ENCODE measurements around the gene CPTP.

GRCh38 chr1:1341549-1342021 lies 17.0 kb downstream of the CPTP start:
- TF ChIP-seq, protein P1, sequence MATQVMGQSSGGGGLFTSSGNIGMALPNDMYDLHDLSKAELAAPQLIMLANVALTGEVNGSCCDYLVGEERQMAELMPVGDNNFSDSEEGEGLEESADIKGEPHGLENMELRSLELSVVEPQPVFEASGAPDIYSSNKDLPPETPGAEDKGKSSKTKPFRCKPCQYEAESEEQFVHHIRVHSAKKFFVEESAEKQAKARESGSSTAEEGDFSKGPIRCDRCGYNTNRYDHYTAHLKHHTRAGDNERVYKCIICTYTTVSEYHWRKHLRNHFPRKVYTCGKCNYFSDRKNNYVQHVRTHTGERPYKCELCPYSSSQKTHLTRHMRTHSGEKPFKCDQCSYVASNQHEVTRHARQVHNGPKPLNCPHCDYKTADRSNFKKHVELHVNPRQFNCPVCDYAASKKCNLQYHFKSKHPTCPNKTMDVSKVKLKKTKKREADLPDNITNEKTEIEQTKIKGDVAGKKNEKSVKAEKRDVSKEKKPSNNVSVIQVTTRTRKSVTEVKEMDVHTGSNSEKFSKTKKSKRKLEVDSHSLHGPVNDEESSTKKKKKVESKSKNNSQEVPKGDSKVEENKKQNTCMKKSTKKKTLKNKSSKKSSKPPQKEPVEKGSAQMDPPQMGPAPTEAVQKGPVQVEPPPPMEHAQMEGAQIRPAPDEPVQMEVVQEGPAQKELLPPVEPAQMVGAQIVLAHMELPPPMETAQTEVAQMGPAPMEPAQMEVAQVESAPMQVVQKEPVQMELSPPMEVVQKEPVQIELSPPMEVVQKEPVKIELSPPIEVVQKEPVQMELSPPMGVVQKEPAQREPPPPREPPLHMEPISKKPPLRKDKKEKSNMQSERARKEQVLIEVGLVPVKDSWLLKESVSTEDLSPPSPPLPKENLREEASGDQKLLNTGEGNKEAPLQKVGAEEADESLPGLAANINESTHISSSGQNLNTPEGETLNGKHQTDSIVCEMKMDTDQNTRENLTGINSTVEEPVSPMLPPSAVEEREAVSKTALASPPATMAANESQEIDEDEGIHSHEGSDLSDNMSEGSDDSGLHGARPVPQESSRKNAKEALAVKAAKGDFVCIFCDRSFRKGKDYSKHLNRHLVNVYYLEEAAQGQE (IDR thresholded peaks at IDR 0.05; ENCODE audit: borderline replicate concordance): no peak
- TF ChIP-seq, protein P2, sequence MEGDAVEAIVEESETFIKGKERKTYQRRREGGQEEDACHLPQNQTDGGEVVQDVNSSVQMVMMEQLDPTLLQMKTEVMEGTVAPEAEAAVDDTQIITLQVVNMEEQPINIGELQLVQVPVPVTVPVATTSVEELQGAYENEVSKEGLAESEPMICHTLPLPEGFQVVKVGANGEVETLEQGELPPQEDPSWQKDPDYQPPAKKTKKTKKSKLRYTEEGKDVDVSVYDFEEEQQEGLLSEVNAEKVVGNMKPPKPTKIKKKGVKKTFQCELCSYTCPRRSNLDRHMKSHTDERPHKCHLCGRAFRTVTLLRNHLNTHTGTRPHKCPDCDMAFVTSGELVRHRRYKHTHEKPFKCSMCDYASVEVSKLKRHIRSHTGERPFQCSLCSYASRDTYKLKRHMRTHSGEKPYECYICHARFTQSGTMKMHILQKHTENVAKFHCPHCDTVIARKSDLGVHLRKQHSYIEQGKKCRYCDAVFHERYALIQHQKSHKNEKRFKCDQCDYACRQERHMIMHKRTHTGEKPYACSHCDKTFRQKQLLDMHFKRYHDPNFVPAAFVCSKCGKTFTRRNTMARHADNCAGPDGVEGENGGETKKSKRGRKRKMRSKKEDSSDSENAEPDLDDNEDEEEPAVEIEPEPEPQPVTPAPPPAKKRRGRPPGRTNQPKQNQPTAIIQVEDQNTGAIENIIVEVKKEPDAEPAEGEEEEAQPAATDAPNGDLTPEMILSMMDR (IDR thresholded peaks at IDR 0.05; ENCODE audit: poor library complexity, severe bottlenecking): no peak
- TF ChIP-seq EZH2 (IDR thresholded peaks at IDR 0.05; ENCODE audit: borderline replicate concordance, insufficient read depth, low read length, poor library complexity, severe bottlenecking): no peak
- no peak for TF ChIP-seq SMC3 (conservative IDR thresholded peaks at IDR 0.05; ENCODE audit: poor library complexity)
- no peak for TF ChIP-seq EP300 (conservative IDR thresholded peaks at IDR 0.05; ENCODE audit: poor library complexity, severe bottlenecking)

Measured in neural cell (in vitro differentiated cells).